ENCODE data around the gene TRIM16.
"Not testable (repeated sequence)": the region's sequence is repeated elsewhere in the genome, so short reads cannot be mapped to it uniquely, and the experiment has no call there.

- TF ChIP-seq, protein P1, sequence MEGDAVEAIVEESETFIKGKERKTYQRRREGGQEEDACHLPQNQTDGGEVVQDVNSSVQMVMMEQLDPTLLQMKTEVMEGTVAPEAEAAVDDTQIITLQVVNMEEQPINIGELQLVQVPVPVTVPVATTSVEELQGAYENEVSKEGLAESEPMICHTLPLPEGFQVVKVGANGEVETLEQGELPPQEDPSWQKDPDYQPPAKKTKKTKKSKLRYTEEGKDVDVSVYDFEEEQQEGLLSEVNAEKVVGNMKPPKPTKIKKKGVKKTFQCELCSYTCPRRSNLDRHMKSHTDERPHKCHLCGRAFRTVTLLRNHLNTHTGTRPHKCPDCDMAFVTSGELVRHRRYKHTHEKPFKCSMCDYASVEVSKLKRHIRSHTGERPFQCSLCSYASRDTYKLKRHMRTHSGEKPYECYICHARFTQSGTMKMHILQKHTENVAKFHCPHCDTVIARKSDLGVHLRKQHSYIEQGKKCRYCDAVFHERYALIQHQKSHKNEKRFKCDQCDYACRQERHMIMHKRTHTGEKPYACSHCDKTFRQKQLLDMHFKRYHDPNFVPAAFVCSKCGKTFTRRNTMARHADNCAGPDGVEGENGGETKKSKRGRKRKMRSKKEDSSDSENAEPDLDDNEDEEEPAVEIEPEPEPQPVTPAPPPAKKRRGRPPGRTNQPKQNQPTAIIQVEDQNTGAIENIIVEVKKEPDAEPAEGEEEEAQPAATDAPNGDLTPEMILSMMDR (IDR thresholded peaks at IDR 0.05) = not testable (repeated sequence)
- not testable (repeated sequence) for TF ChIP-seq POLR2A (IDR thresholded peaks at IDR 0.05)
Measured at GRCh38 chr17:15589544-15590536, 94.3 kb downstream of the TRIM16 start.
